ENCODE results near the gene CDH23.

CDH23 gene

GRCh38 chr10:71515531-71516172 lies 118.9 kb downstream of the CDH23 start:
- no peaks in the 10 kb centered on the region for H3K9me3 ChIP-seq (ENCODE audit: insufficient read depth, low read depth, low read length)
- H3K36me3 ChIP-seq (ENCODE audit: insufficient read depth, low read depth, low read length), result no peaks in the 10 kb centered on the region
- no peaks in the 10 kb centered on the region for H3K27me3 ChIP-seq (ENCODE audit: insufficient read depth, low read length)
- no peak overlapping the region for H3K4me3 ChIP-seq (ENCODE audit: low read length)
- H3K9ac ChIP-seq (ENCODE audit: low read depth, low read length), result no peak overlapping the region
- no peaks in the 10 kb centered on the region for H3K4me1 ChIP-seq (ENCODE audit: insufficient read depth, low read length)
- no peak overlapping the region for H3K27ac ChIP-seq (ENCODE audit: low read length)

GRCh38 chr10:71516890-71517289 lies 120.2 kb downstream of the CDH23 start:
- Histone ChIP-seq H3K9me3 (ENCODE audit: insufficient read depth, low read depth, low read length) (no peaks in the 10 kb centered on the region), H3K9ac (ENCODE audit: low read depth, low read length) (no peak overlapping the region), H3K4me3 (ENCODE audit: low read length) (no peak overlapping the region), H3K27me3 (ENCODE audit: insufficient read depth, low read length) (no peaks in the 10 kb centered on the region), H3K36me3 (ENCODE audit: insufficient read depth, low read depth, low read length) (no peaks in the 10 kb centered on the region), H3K4me1 (ENCODE audit: insufficient read depth, low read length) (no peaks in the 10 kb centered on the region), H3K27ac (ENCODE audit: low read length) (no peak overlapping the region)

- H3K27me3 ChIP-seq (ENCODE audit: insufficient read depth, low read length), result no peaks in the 10 kb centered on the region
- H3K4me3 ChIP-seq (ENCODE audit: low read length), result no peak overlapping the region
- no peak overlapping the region for H3K9ac ChIP-seq (ENCODE audit: low read depth, low read length)
- H3K36me3 ChIP-seq (ENCODE audit: insufficient read depth, low read depth, low read length), result no peaks in the 10 kb centered on the region
- no peak overlapping the region for H3K27ac ChIP-seq (ENCODE audit: low read length)
- H3K4me1 ChIP-seq (ENCODE audit: insufficient read depth, low read length), result no peaks in the 10 kb centered on the region
- no peaks in the 10 kb centered on the region for H3K9me3 ChIP-seq (ENCODE audit: insufficient read depth, low read depth, low read length)
Measured at GRCh38 chr10:71517298-71518169, 120.8 kb downstream of the CDH23 start.

- no peaks in the 10 kb centered on the region for H3K4me1 ChIP-seq (ENCODE audit: insufficient read depth, low read length)
Measured at GRCh38 chr10:71520042-71520441, 123.3 kb downstream of the CDH23 start.

GRCh38 chr10:71521504-71522441 lies 125.1 kb downstream of the CDH23 start:
- Histone ChIP-seq H3K36me3 (ENCODE audit: insufficient read depth, low read depth, low read length) (no peaks in the 10 kb centered on the region), H3K4me3 (ENCODE audit: low read length) (no peak overlapping the region), H3K9me3 (ENCODE audit: insufficient read depth, low read depth, low read length) (no peaks in the 10 kb centered on the region), H3K4me1 (ENCODE audit: insufficient read depth, low read length) (no peaks in the 10 kb centered on the region), H3K27ac (ENCODE audit: low read length) (no peak overlapping the region), H3K27me3 (ENCODE audit: insufficient read depth, low read length) (no peaks in the 10 kb centered on the region), H3K9ac (ENCODE audit: low read depth, low read length) (no peak overlapping the region)

More at GRCh38 chr10:71520042-71520441, 123.3 kb downstream of the CDH23 start:
- no peaks in the 10 kb centered on the region for H3K27me3 ChIP-seq (ENCODE audit: insufficient read depth, low read length)
- H3K36me3 ChIP-seq (ENCODE audit: insufficient read depth, low read depth, low read length), result no peaks in the 10 kb centered on the region
- no peaks in the 10 kb centered on the region for H3K9me3 ChIP-seq (ENCODE audit: insufficient read depth, low read depth, low read length)
- no peak overlapping the region for H3K4me3 ChIP-seq (ENCODE audit: low read length)
- H3K9ac ChIP-seq (ENCODE audit: low read depth, low read length), result no peak overlapping the region
- no peak overlapping the region for H3K27ac ChIP-seq (ENCODE audit: low read length)

- H3K9ac ChIP-seq (ENCODE audit: low read depth, low read length), result no peak overlapping the region
- H3K27me3 ChIP-seq (ENCODE audit: insufficient read depth, low read length), result no peaks in the 10 kb centered on the region
- H3K4me3 ChIP-seq (ENCODE audit: low read length), result no peak overlapping the region
- H3K9me3 ChIP-seq (ENCODE audit: insufficient read depth, low read depth, low read length), result no peaks in the 10 kb centered on the region
- H3K36me3 ChIP-seq (ENCODE audit: insufficient read depth, low read depth, low read length), result no peaks in the 10 kb centered on the region
- H3K27ac ChIP-seq (ENCODE audit: low read length), result no peak overlapping the region
- no peaks in the 10 kb centered on the region for H3K4me1 ChIP-seq (ENCODE audit: insufficient read depth, low read length)
Measured at GRCh38 chr10:71522442-71523144, 125.9 kb downstream of the CDH23 start.

- no peaks in the 10 kb centered on the region for H3K36me3 ChIP-seq (ENCODE audit: insufficient read depth, low read depth, low read length)
- H3K27ac ChIP-seq (ENCODE audit: low read length), result no peak overlapping the region
- no peaks in the 10 kb centered on the region for H3K9me3 ChIP-seq (ENCODE audit: insufficient read depth, low read depth, low read length)
- no peaks in the 10 kb centered on the region for H3K27me3 ChIP-seq (ENCODE audit: insufficient read depth, low read length)
- H3K9ac ChIP-seq (ENCODE audit: low read depth, low read length), result no peak overlapping the region
- H3K4me3 ChIP-seq (ENCODE audit: low read length), result no peak overlapping the region
- H3K4me1 ChIP-seq (ENCODE audit: insufficient read depth, low read length), result peaks cover 6% of the 10 kb centered on the region; the same call in 1 of the 2 replicates
Measured at GRCh38 chr10:71523756-71524155, 127.0 kb downstream of the CDH23 start.

- Histone ChIP-seq H3K4me1 (ENCODE audit: insufficient read depth, low read length) (peaks cover 14% of the 10 kb centered on the region; the same call in 1 of the 2 replicates), H3K27ac (ENCODE audit: low read length) (no peak overlapping the region), H3K27me3 (ENCODE audit: insufficient read depth, low read length) (no peaks in the 10 kb centered on the region), H3K9ac (ENCODE audit: low read depth, low read length) (no peak overlapping the region), H3K9me3 (ENCODE audit: insufficient read depth, low read depth, low read length) (no peaks in the 10 kb centered on the region), H3K36me3 (ENCODE audit: insufficient read depth, low read depth, low read length) (no peaks in the 10 kb centered on the region), H3K4me3 (ENCODE audit: low read length) (no peak overlapping the region)
Measured at GRCh38 chr10:71525092-71525491, 128.4 kb downstream of the CDH23 start.

GRCh38 chr10:71525721-71526120 lies 129.0 kb downstream of the CDH23 start:
- H3K9me3 ChIP-seq (ENCODE audit: insufficient read depth, low read depth, low read length), result no peaks in the 10 kb centered on the region
- peaks cover 14% of the 10 kb centered on the region; the same call in 1 of the 2 replicates for H3K4me1 ChIP-seq (ENCODE audit: insufficient read depth, low read length)
- H3K4me3 ChIP-seq (ENCODE audit: low read length), result no peak overlapping the region
- H3K36me3 ChIP-seq (ENCODE audit: insufficient read depth, low read depth, low read length), result no peaks in the 10 kb centered on the region
- H3K9ac ChIP-seq (ENCODE audit: low read depth, low read length), result no peak overlapping the region
- H3K27ac ChIP-seq (ENCODE audit: low read length), result no peak overlapping the region
- no peaks in the 10 kb centered on the region for H3K27me3 ChIP-seq (ENCODE audit: insufficient read depth, low read length)

- Histone ChIP-seq H3K4me1 (ENCODE audit: insufficient read depth, low read length) (peaks cover 14% of the 10 kb centered on the region; the same call in 1 of the 2 replicates), H3K9me3 (ENCODE audit: insufficient read depth, low read depth, low read length) (no peaks in the 10 kb centered on the region), H3K4me3 (ENCODE audit: low read length) (no peak overlapping the region), H3K36me3 (ENCODE audit: insufficient read depth, low read depth, low read length) (no peaks in the 10 kb centered on the region), H3K27me3 (ENCODE audit: insufficient read depth, low read length) (no peaks in the 10 kb centered on the region), H3K9ac (ENCODE audit: low read depth, low read length) (no peak overlapping the region), H3K27ac (ENCODE audit: low read length) (no peak overlapping the region)
Measured at GRCh38 chr10:71526653-71527052, 129.9 kb downstream of the CDH23 start.

GRCh38 chr10:71527135-71527534 lies 130.4 kb downstream of the CDH23 start:
- H3K36me3 ChIP-seq (ENCODE audit: insufficient read depth, low read depth, low read length), result no peaks in the 10 kb centered on the region
- no peak overlapping the region for H3K9ac ChIP-seq (ENCODE audit: low read depth, low read length)
- H3K27me3 ChIP-seq (ENCODE audit: insufficient read depth, low read length), result no peaks in the 10 kb centered on the region
- peaks cover 14% of the 10 kb centered on the region; the same call in 1 of the 2 replicates for H3K4me1 ChIP-seq (ENCODE audit: insufficient read depth, low read length)
- no peak overlapping the region for H3K27ac ChIP-seq (ENCODE audit: low read length)
- no peak overlapping the region for H3K4me3 ChIP-seq (ENCODE audit: low read length)
- no peaks in the 10 kb centered on the region for H3K9me3 ChIP-seq (ENCODE audit: insufficient read depth, low read depth, low read length)

Measured in iPS-20b (cell line).